GM18907 (cell line): ENCODE measurements around the gene PTCH2.

Source experiments
- ATAC-seq: cut with Tn5 transposase; IDR thresholded peaks from one replicate; pipeline ENCODE4 v1.9.1; 2021; ENCODE audit warnings: mild to moderate bottlenecking, moderate library complexity; ENCODE audit not compliant: unreplicated experiment

PTCH2 gene, protein sequence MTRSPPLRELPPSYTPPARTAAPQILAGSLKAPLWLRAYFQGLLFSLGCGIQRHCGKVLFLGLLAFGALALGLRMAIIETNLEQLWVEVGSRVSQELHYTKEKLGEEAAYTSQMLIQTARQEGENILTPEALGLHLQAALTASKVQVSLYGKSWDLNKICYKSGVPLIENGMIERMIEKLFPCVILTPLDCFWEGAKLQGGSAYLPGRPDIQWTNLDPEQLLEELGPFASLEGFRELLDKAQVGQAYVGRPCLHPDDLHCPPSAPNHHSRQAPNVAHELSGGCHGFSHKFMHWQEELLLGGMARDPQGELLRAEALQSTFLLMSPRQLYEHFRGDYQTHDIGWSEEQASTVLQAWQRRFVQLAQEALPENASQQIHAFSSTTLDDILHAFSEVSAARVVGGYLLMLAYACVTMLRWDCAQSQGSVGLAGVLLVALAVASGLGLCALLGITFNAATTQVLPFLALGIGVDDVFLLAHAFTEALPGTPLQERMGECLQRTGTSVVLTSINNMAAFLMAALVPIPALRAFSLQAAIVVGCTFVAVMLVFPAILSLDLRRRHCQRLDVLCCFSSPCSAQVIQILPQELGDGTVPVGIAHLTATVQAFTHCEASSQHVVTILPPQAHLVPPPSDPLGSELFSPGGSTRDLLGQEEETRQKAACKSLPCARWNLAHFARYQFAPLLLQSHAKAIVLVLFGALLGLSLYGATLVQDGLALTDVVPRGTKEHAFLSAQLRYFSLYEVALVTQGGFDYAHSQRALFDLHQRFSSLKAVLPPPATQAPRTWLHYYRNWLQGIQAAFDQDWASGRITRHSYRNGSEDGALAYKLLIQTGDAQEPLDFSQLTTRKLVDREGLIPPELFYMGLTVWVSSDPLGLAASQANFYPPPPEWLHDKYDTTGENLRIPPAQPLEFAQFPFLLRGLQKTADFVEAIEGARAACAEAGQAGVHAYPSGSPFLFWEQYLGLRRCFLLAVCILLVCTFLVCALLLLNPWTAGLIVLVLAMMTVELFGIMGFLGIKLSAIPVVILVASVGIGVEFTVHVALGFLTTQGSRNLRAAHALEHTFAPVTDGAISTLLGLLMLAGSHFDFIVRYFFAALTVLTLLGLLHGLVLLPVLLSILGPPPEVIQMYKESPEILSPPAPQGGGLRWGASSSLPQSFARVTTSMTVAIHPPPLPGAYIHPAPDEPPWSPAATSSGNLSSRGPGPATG

DNA sequence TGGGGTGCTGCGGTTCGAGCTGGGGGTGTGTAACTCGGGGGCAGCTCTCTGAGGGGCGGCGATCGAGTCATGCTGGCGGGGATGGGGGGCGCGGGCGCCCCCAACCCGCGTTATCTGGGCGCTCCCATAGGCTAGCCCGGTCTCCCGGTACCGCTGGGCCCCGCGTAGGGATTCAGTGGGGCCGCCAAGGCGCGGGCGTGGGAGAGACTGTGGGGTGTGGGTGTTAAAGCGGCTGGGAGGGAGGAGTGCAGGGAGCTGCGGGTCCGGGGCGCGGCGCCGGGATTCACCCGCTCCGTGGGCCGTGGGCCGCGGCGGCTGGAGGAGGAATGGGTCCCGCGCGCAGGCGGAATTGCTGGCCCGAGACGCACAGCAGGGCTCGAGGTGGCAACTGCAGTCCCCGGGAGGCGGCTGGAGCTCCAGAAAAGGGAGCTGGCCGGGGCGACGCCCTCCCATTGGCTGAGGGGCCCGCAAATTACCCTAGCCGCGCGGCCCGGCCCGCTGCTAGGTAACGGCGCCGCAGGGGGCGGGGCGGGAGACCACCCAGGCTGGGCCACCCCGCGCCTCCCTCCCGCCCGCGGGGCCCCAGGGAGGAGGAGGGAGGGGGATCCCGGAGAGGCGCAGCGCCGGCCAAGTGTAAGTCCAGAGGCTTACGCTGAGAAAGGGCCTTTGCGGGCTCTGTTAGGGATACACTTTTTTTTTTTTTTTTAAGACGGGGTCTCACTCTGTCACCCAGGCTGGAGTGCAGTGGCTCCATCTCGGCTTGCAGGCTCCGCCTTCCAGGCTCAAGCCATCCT lies at the start of gene PTCH2:
PTCH2 (minus strand) TSS at position 392 of the 794 bp plus-strand sequence; CDS start at position 71, 321 bp downstream.
- peak; percentile 48 for ATAC-seq

DNA sequence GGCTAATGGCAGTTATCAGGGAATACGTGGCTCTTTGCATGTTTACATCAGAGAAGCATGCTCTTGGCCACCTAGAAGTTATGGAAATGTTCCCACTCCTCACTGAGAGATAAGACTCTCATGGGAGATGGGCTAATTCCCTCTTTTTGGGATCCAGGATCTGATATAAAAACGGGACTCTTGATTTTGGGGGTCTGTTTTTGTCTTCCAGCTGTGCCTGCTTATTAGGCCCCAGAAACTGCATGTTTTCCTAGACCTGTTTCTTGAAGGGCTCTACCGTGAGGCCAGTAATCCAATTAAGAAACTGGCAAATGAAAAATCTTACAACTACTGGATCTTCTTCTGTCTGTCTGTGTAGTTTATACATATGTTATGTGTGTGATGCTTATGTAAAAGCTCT lies 47.0 kb upstream of the PTCH2 start:
- no peak for ATAC-seq

DNA sequence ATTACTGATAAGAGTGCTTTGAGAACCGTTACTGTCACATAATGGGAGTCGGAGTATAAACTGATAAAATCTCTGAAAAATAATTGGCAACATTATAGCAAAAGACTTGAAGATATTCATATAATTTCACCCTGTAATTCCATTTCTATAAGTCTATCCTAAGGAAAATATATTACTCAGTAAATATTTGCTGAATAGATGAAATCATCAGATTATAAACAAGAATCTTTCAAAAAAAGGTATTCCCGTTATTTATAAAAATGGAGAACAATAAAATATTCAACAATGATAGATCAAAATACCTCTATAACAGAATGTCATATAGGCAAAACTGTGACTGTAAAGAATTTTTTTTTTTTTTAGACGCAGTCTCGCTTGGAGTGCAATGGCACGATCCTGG lies 42.4 kb upstream of the PTCH2 start:
- ATAC-seq = no peak

DNA sequence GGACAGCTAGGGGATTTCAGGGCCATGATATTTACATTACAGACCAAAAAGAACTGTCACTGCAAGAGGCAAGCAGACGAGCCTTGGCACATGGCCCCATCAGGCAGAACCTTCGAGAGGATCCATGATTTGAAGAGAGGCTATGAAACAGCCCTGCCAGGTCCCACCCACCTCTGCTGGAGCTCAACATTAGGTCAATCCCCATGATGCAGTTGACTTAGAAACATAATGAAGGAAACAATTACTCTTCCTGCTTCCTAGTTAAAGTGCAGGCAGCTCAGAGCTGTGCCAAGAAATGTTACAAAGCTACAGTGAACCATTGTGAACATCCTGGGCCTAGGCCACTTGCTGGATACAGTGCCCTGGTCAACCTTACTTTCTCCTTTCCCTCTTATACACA lies 41.7 kb upstream of the PTCH2 start:
- no peak for ATAC-seq

DNA sequence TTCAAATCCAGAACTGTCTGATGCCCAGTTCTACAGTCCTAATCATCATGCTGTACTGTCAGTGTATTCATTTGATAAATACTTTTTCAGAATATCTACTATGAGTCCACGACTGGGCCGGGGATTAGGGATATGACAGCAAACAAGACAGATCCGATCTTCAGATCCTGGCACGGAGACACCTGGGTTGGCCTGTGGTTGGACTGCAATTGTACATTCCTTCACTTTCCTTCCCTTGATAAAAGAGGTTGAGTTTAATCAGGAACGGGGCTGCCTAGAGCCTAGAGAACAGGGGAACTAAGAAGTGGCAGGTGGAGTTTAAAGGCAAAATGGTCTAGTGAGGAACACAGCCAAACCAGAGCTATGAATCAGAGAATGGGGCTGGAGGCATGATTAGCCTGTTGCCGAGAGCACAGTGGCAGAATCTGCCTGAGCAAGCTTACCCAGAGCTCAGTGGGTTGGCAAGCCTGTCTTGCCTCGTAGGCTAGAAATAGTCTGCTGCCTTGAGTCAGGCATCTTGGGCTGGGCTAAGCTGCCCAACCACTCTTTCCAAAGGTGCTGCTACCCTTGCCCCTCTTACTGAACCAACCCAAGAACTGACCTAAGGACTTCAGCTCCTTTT lies 38.1 kb upstream of the PTCH2 start:
- ATAC-seq = no peak

DNA sequence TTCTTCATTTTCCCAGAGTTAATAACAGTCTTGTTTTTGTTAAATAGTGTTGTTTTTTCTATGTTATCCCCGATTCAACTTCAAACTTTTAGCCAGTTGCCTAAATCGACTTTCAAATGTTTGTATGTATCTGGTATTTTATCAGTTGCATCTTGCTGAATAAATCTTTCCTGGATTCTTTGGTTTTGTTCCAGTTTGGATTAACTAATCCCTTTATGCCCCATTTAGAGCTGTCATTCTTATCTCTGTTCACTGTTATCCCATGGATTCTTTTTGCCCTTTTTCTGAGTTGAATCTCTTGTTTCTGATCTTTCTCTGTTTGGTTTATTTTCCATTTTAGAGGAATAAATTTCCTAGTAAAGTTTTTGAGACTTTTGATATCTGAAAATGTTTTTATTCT lies 31.1 kb upstream of the PTCH2 start:
- no peak for ATAC-seq

DNA sequence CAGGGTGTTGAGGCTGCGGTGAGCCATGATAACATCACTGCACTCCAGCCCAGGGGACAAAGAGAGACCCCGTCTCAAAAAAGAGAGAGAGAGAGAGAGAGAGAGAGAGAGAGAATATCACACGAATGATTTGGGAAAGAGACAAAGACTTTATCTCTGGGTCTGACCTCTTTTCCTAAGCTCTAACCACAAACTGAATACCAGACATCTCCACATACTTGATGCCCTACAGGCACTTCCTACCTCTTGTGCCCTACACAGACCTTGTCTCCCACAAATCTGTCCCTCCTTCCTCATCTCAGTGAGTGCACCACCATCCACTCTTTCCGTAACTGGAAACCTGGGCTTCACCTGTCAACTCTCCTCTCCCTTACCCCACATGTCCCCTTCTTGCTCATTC lies 27.0 kb upstream of the PTCH2 start:
- no peak for ATAC-seq

DNA sequence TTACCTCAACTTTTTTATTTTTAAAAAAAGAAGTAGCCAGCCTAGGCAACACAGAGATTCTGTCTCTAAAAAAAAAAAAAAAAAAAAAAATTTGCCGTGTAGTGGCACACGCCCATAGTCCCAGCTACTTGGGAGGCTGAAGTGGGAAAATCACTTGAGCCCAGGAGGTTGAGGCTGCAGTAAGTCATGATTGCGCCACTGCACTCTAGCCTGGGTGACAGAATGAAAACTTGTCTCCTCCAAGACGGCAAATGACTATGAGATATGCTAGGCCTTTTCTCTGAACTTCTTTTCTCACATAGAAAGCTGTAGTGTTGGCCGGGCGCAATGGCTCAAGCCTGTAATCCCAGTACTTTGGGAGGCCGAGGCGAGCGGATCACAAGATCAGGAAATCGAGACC lies 24.7 kb upstream of the PTCH2 start:
- no peak for ATAC-seq

DNA sequence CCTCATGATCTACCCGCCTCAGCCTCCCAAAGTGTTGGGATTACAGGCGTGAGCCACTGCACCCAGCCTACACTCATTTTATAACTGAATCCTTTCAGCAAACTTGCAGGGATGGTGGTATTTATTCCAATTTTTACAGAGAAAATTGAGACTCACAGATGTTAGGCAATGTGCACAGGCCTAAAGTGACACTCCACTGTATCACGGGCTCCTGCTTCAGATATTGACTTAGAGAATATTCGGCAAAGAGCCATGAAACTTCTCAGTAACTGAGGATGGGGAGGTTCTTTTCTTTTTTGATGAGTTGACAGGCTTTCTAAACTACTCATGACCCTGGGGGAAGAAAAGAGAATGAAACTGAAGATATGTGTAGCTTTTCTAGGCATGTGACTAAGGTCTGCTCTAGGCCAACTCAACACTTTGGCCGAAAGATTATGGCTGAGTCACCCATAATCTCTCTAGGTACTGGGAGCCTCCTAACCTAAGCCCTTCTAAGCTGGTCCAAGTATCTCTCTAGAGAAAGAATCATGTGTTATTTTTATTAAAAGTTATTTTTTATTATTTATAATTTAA lies 19.9 kb upstream of the PTCH2 start:
- ATAC-seq = no peak

DNA sequence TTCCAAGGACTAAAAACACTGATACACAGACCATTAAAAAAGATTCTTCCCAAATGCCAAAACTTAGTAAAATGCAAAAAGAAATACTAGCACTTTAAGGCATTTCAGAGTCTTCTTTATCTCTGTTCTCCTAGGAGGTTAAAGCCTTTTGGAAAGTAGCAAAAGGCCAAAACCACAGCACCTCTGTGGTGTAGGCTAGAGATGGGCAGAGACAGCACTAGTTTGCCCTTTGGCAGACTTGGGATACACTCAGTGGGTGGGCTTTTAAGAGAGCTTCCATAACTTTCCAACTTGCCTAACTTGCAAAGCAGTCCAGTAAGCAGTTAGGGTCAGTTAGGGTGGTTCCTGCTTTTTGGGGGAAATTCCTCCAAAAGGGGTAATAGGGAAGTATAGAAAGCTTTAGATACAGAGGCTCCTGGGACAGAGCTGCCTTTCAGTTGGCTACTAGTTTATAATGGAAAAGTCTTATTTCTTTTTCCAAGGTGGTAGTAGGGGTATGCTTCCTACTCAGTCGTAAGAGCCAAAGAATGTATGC lies 17.9 kb upstream of the PTCH2 start:
- ATAC-seq = no peak

DNA sequence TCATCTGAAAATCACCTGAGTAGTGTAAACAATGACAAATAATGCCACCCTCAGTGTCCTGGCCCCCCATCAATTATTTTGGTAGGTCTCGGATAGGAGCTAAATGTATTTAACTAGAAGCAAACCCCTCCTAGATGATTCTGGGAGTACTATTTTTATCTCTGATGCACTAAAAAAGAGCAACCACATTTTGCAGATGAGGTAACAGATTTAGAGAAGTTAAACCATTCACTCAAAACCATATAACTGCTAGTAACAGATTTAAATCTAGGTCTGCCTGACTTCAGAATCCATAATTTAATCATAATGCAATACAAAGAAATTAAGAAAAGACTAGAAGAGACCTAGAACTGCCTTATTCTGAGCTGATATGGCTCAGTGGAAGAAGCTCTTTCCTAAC lies 17.3 kb upstream of the PTCH2 start:
- ATAC-seq = no peak

DNA sequence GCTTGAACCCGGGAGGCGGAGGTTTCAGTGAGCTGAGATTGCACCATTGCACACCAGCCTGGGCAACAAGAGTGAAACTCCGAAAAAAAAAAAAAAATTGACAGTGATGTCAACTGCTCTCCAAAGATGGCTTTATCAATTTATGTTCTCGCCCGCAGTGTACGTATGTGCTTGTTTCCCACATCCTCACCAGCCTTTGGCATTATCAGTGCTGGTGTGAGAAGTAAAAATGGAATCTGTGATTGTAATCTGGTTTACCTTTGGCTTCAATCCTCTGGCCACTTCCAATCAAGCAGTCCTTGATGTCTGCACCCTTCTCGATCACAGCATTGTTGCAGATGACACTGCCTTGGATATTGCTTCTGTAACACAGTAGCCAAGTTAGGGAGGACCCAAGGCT lies 14.4 kb upstream of the PTCH2 start:
- no peak for ATAC-seq

DNA sequence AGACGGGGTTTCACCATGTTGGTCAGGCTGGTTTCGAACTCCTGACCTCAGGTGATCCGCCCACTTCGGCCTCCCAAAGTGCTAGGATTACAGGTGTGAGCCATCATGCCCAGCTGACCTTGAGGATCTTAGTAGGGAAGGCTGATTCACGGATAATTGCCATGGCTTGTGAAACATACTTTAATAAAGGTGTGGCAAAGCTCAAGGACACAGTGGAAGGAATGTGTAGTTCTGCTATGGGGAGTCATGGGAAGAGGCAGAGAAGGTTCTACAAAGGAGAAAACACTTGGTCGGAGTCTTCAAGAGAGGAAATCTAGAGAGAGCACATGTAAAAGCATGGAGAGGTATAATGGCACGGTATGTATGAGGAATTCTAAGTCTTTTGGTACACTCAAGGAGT lies 12.7 kb upstream of the PTCH2 start:
- ATAC-seq = no peak

DNA sequence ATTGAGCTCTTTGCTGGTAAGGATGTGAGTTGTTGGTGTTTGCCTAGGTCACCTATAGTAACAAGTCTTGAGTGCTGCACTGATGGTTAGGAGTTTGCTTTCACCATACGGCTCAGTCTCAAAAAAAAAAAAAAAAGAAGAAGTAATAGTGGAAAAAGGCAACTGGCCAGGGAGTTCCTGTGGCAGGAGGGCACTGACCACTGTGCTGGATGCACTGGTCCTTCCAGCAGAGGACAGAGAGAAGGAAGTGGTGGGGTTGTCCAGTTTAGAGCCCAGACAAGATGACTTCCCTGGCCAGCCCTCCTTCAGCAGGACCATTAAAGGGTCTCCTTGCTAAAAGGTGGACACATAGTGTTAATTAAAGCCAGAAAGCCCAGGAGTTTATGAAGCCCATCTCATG lies 11.9 kb upstream of the PTCH2 start:
- no peak for ATAC-seq

DNA sequence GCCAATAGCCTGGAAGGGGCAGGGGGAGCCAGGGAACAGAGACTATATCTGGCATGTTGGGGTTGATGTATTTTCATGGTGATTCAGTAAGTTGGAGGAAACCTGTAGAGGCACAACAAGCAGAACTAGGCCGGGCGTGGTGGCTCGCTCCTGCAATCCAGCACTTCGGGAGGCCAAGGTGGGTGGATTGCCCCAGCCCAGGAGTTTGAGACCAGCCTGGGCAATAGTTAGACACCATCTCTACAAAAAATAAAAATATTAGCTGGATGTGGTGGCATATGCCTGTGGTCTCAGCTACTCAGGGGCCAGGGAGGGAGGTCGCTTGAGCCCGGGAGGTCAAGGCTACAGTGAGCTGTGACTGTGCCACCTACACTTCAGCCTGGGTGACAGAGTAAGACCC lies 10.1 kb upstream of the PTCH2 start:
- no peak for ATAC-seq

DNA sequence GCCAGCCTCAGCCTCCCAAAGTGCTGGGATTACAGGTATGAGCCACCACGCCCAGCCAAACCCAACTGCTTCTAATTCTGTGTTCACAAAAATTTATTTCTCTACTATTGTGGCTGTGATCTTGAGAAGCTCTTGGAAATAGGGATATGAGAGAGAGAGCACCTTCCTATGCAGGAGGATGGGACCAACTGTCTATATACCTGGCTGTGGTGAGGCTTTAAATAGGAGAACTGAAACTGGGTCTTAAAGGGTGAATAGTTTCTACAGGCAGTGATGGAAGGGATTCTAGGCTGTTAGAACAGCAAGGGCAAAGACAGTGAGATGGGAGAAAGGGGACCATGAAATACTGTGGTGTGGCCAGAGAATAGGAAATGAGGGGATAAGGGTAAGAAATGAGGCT lies 8.3 kb upstream of the PTCH2 start:
- no peak for ATAC-seq

DNA sequence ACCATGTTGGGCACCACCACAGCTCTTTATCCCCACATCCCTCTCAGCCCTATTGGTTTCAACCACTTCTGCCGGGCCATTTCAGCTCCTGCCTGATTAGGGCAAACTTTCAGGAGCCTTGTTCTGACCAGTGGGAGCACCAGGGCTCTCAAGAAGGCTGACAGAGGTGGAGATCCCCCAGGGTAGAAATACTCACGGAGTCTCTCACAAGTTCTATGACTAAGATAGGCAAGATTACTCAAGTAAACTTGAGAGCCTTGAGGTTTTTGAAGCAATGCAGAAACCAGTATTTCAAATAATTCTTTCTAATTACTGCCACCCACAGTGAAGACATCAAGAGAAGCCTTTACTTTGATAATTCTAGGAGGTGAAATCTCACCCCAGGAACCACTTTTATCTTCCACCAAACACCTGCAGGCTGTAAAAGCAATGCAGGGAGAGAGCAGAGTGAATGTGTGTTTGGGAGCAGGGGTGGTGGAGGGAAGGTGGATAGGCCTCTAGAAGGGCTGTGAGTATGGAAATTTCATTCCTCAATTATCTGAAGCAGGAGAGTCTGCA lies 6.6 kb upstream of the PTCH2 start:
- no peak for ATAC-seq

DNA sequence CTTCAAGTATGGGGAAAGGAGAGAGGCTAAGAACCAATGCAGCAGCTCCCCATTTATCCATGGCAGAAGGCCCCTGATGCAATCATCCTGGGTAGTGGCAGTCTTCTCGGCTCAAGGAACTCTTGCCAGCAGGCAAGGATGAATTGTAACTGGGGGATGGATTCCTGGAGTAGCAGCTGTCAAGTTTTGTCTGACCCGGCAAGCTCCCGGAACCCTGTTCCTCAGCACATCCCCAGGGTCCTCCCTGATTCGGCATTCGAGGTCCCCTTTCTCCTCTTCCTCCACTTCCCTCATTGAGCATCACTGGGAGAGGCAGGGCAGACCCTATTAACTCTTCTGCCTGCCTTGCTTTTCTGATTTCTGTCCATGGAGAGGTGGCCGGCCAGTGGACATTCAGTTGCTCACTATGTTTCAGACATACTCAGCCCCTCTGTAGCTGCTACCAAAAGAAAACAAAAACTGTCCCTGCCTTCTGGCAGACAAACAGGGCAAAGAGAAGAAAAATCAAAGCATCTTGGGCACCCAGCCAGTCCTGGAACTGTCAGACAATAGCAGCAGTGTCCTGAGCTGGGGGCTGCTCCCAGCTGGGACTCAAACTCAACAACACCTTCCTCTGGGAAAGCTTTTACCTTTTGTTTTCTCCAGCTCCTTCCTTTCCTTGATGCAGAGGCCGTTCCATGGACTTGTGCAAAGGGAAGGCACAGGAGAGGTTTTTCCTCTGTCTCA lies 5.6 kb upstream of the PTCH2 start:
- no peak for ATAC-seq

DNA sequence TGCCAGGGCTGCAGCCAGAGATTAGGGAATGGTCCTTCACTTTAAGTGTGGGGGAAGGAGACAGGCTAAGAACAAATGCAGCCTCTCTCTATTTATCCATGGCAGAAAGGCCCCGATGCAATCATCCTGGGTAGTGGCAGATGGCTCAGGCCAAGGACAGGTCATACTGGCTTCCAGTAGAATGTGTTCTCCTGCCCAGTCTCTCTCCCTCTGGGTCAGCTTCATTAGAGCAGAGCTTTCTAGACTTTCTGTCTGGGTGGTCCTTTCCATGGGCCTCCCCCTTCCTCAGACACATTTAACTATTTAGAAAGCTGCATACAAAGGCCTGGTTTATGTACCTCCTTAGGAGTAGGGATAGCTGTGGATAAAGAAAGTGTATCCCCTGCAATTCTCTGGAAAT lies 4.8 kb upstream of the PTCH2 start:
- no peak for ATAC-seq
